ENCODE data around the gene R3HDML.
A peak's percentile ranks its signal among the peaks of the same experiment; 100 is the strongest.

The R3HDML gene, protein sequence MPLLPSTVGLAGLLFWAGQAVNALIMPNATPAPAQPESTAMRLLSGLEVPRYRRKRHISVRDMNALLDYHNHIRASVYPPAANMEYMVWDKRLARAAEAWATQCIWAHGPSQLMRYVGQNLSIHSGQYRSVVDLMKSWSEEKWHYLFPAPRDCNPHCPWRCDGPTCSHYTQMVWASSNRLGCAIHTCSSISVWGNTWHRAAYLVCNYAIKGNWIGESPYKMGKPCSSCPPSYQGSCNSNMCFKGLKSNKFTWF

DNA sequence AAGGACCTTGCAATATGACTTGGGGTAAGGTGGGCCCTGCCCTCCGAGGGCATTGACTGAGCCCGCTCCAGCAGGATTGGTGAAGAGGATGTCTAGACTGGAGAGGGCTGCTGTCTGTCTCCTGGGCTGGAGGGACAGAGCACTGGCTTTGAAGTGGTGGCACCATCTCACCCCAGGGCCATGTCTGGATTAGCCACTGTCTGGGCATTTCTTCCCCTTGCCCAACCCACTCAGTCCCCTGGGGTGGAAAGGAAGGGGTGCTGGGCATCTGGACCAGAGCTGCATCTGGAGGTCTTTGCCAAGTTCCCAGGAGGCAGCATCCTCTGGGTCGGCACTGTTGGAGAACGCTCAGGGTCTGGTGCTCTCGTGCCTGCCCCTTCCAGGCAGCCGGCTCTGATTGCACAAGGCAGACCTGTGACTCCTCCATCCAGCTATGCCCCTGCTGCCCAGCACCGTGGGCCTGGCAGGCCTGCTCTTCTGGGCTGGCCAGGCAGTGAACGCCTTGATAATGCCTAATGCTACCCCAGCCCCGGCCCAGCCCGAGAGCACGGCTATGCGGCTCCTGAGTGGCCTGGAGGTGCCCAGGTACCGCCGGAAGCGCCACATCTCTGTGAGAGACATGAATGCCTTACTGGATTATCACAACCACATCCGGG is at the start of gene R3HDML:
R3HDML (plus strand) TSS at position 319 of the 656 bp plus-strand sequence; CDS start at position 434, 115 bp downstream.
- DNase-seq (no peak), ATAC-seq (ENCODE audit: insufficient read depth, low read depth) (no peak)
- Histone ChIP-seq H3K4me2 (ENCODE audit: insufficient read depth, low read length) (no peak within 1 kb of the TSS), H3K27ac (ENCODE audit: low read length) (no peak within 1 kb of the TSS), H4K20me1 (ENCODE audit: insufficient read depth, low read length) (no peaks in the 10 kb centered on the region), H3K4me3 (ENCODE audit: low read depth in 1 of 2, low read length in 2 of 2) (no peak within 1 kb of the TSS), H3K9me3 (ENCODE audit: insufficient read depth, low read length, severe bottlenecking) (no peaks in the 10 kb centered on the region), H3K36me3 (ENCODE audit: insufficient read depth, low read length) (no peaks in the 10 kb centered on the region), H3K9ac (ENCODE audit: low read depth, low read length) (no peak within 1 kb of the TSS), H2AFZ (ENCODE audit: low read depth, low read length) (no peak within 1 kb of the TSS), H3K79me2 (ENCODE audit: insufficient read depth, low read length) (no peaks in the 10 kb centered on the region), H3K27me3 (ENCODE audit: insufficient read depth, low read length, poor library complexity) (peaks cover 9% of the 10 kb centered on the region), H3K4me1 (ENCODE audit: insufficient read depth, low read length) (no peaks in the 10 kb centered on the region)
- TF ChIP-seq, protein P1, sequence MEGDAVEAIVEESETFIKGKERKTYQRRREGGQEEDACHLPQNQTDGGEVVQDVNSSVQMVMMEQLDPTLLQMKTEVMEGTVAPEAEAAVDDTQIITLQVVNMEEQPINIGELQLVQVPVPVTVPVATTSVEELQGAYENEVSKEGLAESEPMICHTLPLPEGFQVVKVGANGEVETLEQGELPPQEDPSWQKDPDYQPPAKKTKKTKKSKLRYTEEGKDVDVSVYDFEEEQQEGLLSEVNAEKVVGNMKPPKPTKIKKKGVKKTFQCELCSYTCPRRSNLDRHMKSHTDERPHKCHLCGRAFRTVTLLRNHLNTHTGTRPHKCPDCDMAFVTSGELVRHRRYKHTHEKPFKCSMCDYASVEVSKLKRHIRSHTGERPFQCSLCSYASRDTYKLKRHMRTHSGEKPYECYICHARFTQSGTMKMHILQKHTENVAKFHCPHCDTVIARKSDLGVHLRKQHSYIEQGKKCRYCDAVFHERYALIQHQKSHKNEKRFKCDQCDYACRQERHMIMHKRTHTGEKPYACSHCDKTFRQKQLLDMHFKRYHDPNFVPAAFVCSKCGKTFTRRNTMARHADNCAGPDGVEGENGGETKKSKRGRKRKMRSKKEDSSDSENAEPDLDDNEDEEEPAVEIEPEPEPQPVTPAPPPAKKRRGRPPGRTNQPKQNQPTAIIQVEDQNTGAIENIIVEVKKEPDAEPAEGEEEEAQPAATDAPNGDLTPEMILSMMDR (IDR thresholded peaks at IDR 0.05; ENCODE audit: borderline replicate concordance, extremely low read depth, low read length, poor library complexity, severe bottlenecking): no peak
- no peak for TF ChIP-seq EZH2 (IDR thresholded peaks at IDR 0.05; ENCODE audit: borderline replicate concordance, low read depth, low read length, severe bottlenecking)

DNA sequence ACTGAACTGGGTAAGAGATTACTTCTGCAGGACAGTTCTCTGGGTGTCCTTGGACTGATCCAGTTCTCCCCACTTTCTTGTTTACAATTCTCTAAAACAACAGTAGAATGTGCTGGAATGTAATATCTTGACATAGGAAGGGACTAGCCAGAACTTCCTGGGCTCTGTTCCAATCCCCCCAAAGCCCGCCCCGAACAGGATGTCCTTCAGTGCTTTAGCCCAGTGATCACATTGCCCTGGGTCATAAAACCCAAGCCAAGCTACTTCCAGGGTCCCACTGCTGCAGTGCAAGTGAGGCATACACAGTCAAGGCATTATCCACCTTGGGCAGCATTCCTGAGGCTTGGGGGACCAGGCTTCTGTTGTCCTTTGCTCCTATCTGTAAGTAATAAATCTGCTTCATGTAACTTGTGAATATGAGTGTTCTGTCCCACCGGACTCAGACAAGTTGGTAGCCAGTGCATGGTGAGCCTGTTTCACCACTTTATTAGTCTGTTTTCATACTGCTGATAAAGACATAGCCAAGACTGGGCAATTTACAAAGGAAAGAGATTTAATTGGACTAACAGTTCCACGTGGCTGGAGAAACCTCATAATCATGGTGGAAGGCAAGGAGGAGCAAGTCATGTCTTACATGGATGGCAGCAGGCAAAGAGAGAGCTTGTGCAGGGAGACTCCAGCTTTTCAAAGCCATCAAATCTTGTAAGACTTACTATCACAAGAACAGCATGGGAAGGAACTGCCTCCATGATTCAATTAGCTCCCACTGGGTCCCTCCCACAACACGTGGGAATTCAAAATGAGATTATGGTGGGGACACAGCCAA is 49.4 kb upstream of the R3HDML start:
- Histone ChIP-seq H3K9ac (ENCODE audit: low read depth, low read length) (no peak overlapping the region), H4K20me1 (ENCODE audit: insufficient read depth, low read length) (0 out of 2 replicates have a peak, but pooled peaks cover 3% of the 10 kb centered on the region), H3K4me1 (ENCODE audit: insufficient read depth, low read length) (no peaks in the 10 kb centered on the region), H3K9me3 (ENCODE audit: insufficient read depth, low read length, severe bottlenecking) (peaks cover 4% of the 10 kb centered on the region), H3K27ac (ENCODE audit: low read length) (no peak overlapping the region), H3K36me3 (ENCODE audit: insufficient read depth, low read length) (no peaks in the 10 kb centered on the region), H2AFZ (ENCODE audit: low read depth, low read length) (no peak overlapping the region), H3K4me2 (ENCODE audit: insufficient read depth, low read length) (no peak overlapping the region), H3K4me3 (ENCODE audit: low read depth in 1 of 2, low read length in 2 of 2) (no peak overlapping the region), H3K27me3 (ENCODE audit: insufficient read depth, low read length, poor library complexity) (no peaks in the 10 kb centered on the region), H3K79me2 (ENCODE audit: insufficient read depth, low read length) (no peaks in the 10 kb centered on the region)
- ATAC-seq (ENCODE audit: insufficient read depth, low read depth): no peak
- TF ChIP-seq, protein P1 (IDR thresholded peaks at IDR 0.05; ENCODE audit: borderline replicate concordance, extremely low read depth, low read length, poor library complexity, severe bottlenecking): no peak
- TF ChIP-seq EZH2 (IDR thresholded peaks at IDR 0.05; ENCODE audit: borderline replicate concordance, low read depth, low read length, severe bottlenecking): no peak
- no peak for DNase-seq

DNA sequence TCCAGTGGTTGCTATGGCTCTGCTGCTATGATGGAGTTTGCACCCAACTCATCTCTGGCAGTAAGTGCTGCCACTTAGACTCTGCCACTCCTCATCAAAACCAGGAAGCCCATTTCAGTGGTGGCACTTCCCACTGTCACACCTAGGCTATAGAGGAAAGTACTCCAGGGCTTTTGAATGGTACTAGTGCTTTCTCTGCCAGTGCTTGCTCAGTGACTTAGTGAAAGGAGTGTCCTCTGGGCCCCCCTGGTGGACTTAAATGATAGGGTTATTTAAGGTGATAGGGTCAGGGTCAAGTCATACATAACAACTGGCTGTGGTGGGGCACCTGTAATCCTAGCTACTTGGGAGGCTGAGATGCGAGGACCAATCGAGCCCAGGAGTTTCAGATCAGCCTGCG is 48.6 kb upstream of the R3HDML start:
- no peak for TF ChIP-seq EZH2 (IDR thresholded peaks at IDR 0.05; ENCODE audit: borderline replicate concordance, low read depth, low read length, severe bottlenecking)
- TF ChIP-seq, protein P1 (IDR thresholded peaks at IDR 0.05; ENCODE audit: borderline replicate concordance, extremely low read depth, low read length, poor library complexity, severe bottlenecking): peak; percentile 10
- no peak overlapping the region for H3K4me2 ChIP-seq (ENCODE audit: insufficient read depth, low read length)
- H3K4me1 ChIP-seq (ENCODE audit: insufficient read depth, low read length): no peaks in the 10 kb centered on the region
- ATAC-seq (ENCODE audit: insufficient read depth, low read depth) (no peak), DNase-seq (no peak)
- H4K20me1 ChIP-seq (ENCODE audit: insufficient read depth, low read length): 0 out of 2 replicates have a peak, but pooled peaks cover 3% of the 10 kb centered on the region
- H3K4me3 ChIP-seq (ENCODE audit: low read depth in 1 of 2, low read length in 2 of 2): no peak overlapping the region
- no peak overlapping the region for H2AFZ ChIP-seq (ENCODE audit: low read depth, low read length)
- no peak overlapping the region for H3K9ac ChIP-seq (ENCODE audit: low read depth, low read length)
- H3K36me3 ChIP-seq (ENCODE audit: insufficient read depth, low read length): no peaks in the 10 kb centered on the region
- H3K27me3 ChIP-seq (ENCODE audit: insufficient read depth, low read length, poor library complexity): no peaks in the 10 kb centered on the region
- H3K9me3 ChIP-seq (ENCODE audit: insufficient read depth, low read length, severe bottlenecking): peaks cover 4% of the 10 kb centered on the region
- no peaks in the 10 kb centered on the region for H3K79me2 ChIP-seq (ENCODE audit: insufficient read depth, low read length)
- no peak overlapping the region for H3K27ac ChIP-seq (ENCODE audit: low read length)

Data from DND-41 (cell line).